Superior temporal gyrus (tissue), 1 donor: ENCODE measurements around the gene RNF123.
A peak's percentile ranks its signal among the peaks of the same experiment; 100 is the strongest.

ENCODE experiments used
- DNase-seq: peaks from one replicate; pipeline ENCODE4 v3.0.0-alpha.2; 2016; ENCODE audit errors: extremely low spot score

Gene RNF123

GRCh38 chr3:49703443-49703927, 14.1 kb downstream of the RNF123 start:
- peak; percentile 70 for DNase-seq

- no peak for DNase-seq
These were observed 14.6 kb downstream of the RNF123 start for GRCh38 chr3:49703956-49704355.

GRCh38 chr3:49704629-49705028, 15.3 kb downstream of the RNF123 start:
- no peak for DNase-seq

GRCh38 chr3:49705390-49705960, 16.1 kb downstream of the RNF123 start:
- no peak for DNase-seq

GRCh38 chr3:49706456-49707112, 17.2 kb downstream of the RNF123 start:
- DNase-seq = no peak

GRCh38 chr3:49707113-49707480, 17.7 kb downstream of the RNF123 start:
- DNase-seq = no peak

- DNase-seq = no peak
These were observed 20.5 kb downstream of the RNF123 start for GRCh38 chr3:49709852-49710251.

- DNase-seq = no peak
These were observed 22.1 kb downstream of the RNF123 start for GRCh38 chr3:49711489-49711888.

- DNase-seq = no peak
These were observed 22.8 kb downstream of the RNF123 start for GRCh38 chr3:49712166-49712565.

GRCh38 chr3:49712631-49713317, 23.4 kb downstream of the RNF123 start:
- no peak for DNase-seq

GRCh38 chr3:49713336-49714105, 24.2 kb downstream of the RNF123 start:
- no peak for DNase-seq

- no peak for DNase-seq
These were observed 25.6 kb downstream of the RNF123 start for GRCh38 chr3:49714728-49715550.

GRCh38 chr3:49715611-49716121, 26.3 kb downstream of the RNF123 start:
- no peak for DNase-seq

GRCh38 chr3:49716169-49716568, 26.8 kb downstream of the RNF123 start:
- no peak for DNase-seq

- DNase-seq = no peak
These were observed 27.4 kb downstream of the RNF123 start for GRCh38 chr3:49716691-49717210.

GRCh38 chr3:49717211-49717958, 28.0 kb downstream of the RNF123 start:
- DNase-seq = no peak

- no peak for DNase-seq
These were observed 28.9 kb downstream of the RNF123 start for GRCh38 chr3:49717959-49718857.

GRCh38 chr3:49718858-49719213, 29.5 kb downstream of the RNF123 start:
- no peak for DNase-seq

- DNase-seq = peak; percentile 96
These were observed 30.0 kb downstream of the RNF123 start, which contains the start of gene AMIGO3 for GRCh38 chr3:49719214-49719884. Gene AMIGO3, minus strand, starts transcription at chr3:49719684. Its CDS starts 219 bp downstream, at chr3:49719465.
